DOHH2 (cell line): ENCODE data around the gene NBEA.

Experiments
- EZH2phosphoT487 ChIP-seq: fragments of 200-600 bp; sonication (generic); IDR thresholded peaks from 2 replicates; pipeline ENCODE4 v1.6.1; 2017; ENCODE audit warnings: borderline replicate concordance, mild to moderate bottlenecking, antibody characterized with exemption, low read length, moderate library complexity, mixed read lengths
- TF ChIP-seq, protein P1 (sequence below): fragments of 200-600 bp; sonication (generic); IDR thresholded peaks from one replicate; pipeline ENCODE4 v1.5.1; 2014; ENCODE audit warnings: antibody characterized with exemption, mild to moderate bottlenecking, low read depth, low read length; ENCODE audit not compliant: poor library complexity, severe bottlenecking

DNA sequence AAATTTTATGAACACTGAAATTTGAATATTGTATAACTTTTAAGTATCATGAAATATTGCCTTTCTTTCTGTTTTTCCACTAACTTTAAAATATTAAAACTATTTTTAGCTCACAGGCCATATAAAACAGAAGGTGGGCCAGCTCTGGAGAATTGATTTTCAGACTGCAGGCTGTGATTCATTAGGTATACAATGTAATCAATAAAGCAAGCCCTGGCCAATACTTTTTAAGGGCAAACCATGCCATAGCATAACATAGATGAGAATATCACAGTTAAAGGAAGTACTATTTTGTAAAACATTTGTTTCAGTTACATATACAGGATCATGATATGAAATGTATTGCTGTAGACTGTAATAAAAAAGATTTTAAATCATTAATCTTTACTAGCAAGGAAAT, 336.8 kb downstream of the NBEA start:
- TF ChIP-seq, protein P1, sequence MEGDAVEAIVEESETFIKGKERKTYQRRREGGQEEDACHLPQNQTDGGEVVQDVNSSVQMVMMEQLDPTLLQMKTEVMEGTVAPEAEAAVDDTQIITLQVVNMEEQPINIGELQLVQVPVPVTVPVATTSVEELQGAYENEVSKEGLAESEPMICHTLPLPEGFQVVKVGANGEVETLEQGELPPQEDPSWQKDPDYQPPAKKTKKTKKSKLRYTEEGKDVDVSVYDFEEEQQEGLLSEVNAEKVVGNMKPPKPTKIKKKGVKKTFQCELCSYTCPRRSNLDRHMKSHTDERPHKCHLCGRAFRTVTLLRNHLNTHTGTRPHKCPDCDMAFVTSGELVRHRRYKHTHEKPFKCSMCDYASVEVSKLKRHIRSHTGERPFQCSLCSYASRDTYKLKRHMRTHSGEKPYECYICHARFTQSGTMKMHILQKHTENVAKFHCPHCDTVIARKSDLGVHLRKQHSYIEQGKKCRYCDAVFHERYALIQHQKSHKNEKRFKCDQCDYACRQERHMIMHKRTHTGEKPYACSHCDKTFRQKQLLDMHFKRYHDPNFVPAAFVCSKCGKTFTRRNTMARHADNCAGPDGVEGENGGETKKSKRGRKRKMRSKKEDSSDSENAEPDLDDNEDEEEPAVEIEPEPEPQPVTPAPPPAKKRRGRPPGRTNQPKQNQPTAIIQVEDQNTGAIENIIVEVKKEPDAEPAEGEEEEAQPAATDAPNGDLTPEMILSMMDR: no peak
- no peak for TF ChIP-seq EZH2phosphoT487
